Measurements from ENCODE around the gene ZFP92. TPM values are rescaled to one million over a fixed set of nuclear protein-coding genes. Genes with fewer than 3 reads are reported as not detected.

Gene ZFP92
- total and polyA plus RNA-seq, 10 of the 15 experiments (the other 5 are each of a cell fraction or from before 2014, with no cell fraction given) = 0.02 to 1.6 (median 0.09) TPM; not detected in 2

- Histone ChIP-seq H3K27ac (ENCODE audit: control insufficient read depth, insufficient read depth) (no peak overlapping the region), H3K4me2 (ENCODE audit: control insufficient read depth, insufficient read depth) (no peak overlapping the region), H3K79me2 (ENCODE audit: control insufficient read depth, insufficient read depth, low read length) (no peaks in the 10 kb centered on the region), H3K9me3 (replicated peaks; ENCODE audit: control insufficient read depth, insufficient read depth, low read length) (no peaks in the 10 kb centered on the region; the same call in 2 of the 3 replicates), H3K9ac (ENCODE audit: control insufficient read depth, insufficient read depth, low read length) (no peak overlapping the region), H3K4me3 (no peak overlapping the region), H4K20me1 (ENCODE audit: control insufficient read depth, insufficient read depth) (no peaks in the 10 kb centered on the region), H3K4me1 (ENCODE audit: control insufficient read depth, insufficient read depth, low read length) (no peaks in the 10 kb centered on the region), H3K36me3 (ENCODE audit: control insufficient read depth in 2 of 2, insufficient read depth in 2 of 2, low read length in 1 of 2) (no peaks in the 10 kb centered on the region), H2AFZ (ENCODE audit: control insufficient read depth, low read depth, low read length) (no peak overlapping the region), H3K27me3 (replicated peaks in 1 of 2; ENCODE audit: control insufficient read depth in 2 of 2, insufficient read depth in 2 of 2, low read length in 1 of 2) (no peaks in the 10 kb centered on the region)
- ChIA-PET SMC1A (ENCODE audit: uncharacterized antibody, unreplicated experiment) (no interaction called here), CTCF (no interaction called here), POLR2A (no interaction called here), RAD21 (ENCODE audit: unreplicated experiment) (no interaction called here)
- no peak for FAIRE-seq
- WGBS (ENCODE audit: insufficient coverage, insufficient replicate concordance, low lambda C conversion rate, missing lambda C conversion rate) = 65% methylated on average over 14 of the region's 15 CpGs
- in situ Hi-C loops (cut with MboI) (no loop called here), intact Hi-C loops (cut with micrococcal nuclease; ENCODE audit: unreplicated experiment) (no loop called here)
- BruUV-seq (replicated peaks) = no TSS peak
- TF ChIP-seq CREM (IDR thresholded peaks at IDR 0.05; ENCODE audit: low read depth) = no peak
- TF ChIP-seq NR2C2 (IDR thresholded peaks at IDR 0.05; ENCODE audit: borderline replicate concordance, control insufficient read depth, insufficient read length, low read depth) = no peak
- no peak for TF ChIP-seq SPI1 (IDR thresholded peaks at IDR 0.05; ENCODE audit: borderline replicate concordance, insufficient read depth, low read depth, low read length)
- no peak for TF ChIP-seq MTA3 (IDR thresholded peaks at IDR 0.05; ENCODE audit: borderline replicate concordance, low read length)
- TF ChIP-seq ZNF622 (IDR thresholded peaks at IDR 0.05) = no peak
- no peak for TF ChIP-seq RFX5 (IDR thresholded peaks at IDR 0.05; ENCODE audit: low read depth, low read length)
- TF ChIP-seq RB1 (IDR thresholded peaks at IDR 0.05; ENCODE audit: borderline replicate concordance) = no peak
- no peak for TF ChIP-seq STAT3 (IDR thresholded peaks at IDR 0.05; ENCODE audit: low read depth, low read length)
- TF ChIP-seq SIX5 (IDR thresholded peaks at IDR 0.05; ENCODE audit: low read depth, low read length, severe bottlenecking) = no peak
- no peak for TF ChIP-seq SIN3A (IDR thresholded peaks at IDR 0.05; ENCODE audit: low read depth, low read length)
- TF ChIP-seq E2F8 (IDR thresholded peaks at IDR 0.05; ENCODE audit: low read depth, partially characterized antibody) = no peak
- no peak for TF ChIP-seq PBX3 (IDR thresholded peaks at IDR 0.05; ENCODE audit: insufficient replicate concordance, low read depth, low read length)
- no peak for TF ChIP-seq SREBF2 (IDR thresholded peaks at IDR 0.05; ENCODE audit: low read length)
- TF ChIP-seq BMI1 (IDR thresholded peaks at IDR 0.05; ENCODE audit: borderline replicate concordance) = no peak
- no peak for DNase-seq (ENCODE audit: low read depth, low spot score)
- ATAC-seq = no peak
Observed at GRCh38 chrX:153410373-153410772, 899 bp upstream of the ZFP92 start.
